HepG2 (cell line): ENCODE results near the gene CD81. TPM values are rescaled to one million over a fixed set of nuclear protein-coding genes. Genes with fewer than 3 reads are reported as not detected.

ENCODE experiments used
- ATAC-seq: fragments of 200-7000 bp; cut with Tn5 transposase; 3 replicates; pipeline ENCODE4 v1.9.1; 2020; ENCODE audit warnings: mild to moderate bottlenecking, moderate library complexity
- BruUV-seq: library from RNA; stranded (reverse); fragments of 400-500 nt; replicated peaks from 2 replicates; lab custom pipeline; 2021; lab: Mats Ljungman, UMichigan
- CTCF ChIA-PET: fragments of 300-600 bp; formaldehyde crosslinking; extraction: SDS; loops from one replicate; lab custom pipeline; 2021; ENCODE audit warnings: low total read pairs, inconsistent platforms, low intra/inter-chr PET ratio; lab: Yijun Ruan, JAX
- POLR2A ChIA-PET: fragments of 350-600 bp; sonication (Branson Sonifier 250); formaldehyde crosslinking; loops from one replicate; lab custom pipeline; 2020; ENCODE audit warnings: antibody characterized with exemption, inconsistent platforms; lab: Yijun Ruan, JAX
- DNase-seq: peaks from one replicate; pipeline ENCODE4 v3.0.0-alpha.2; 2015; ENCODE audit warnings: low spot score
- FAIRE-seq: peaks from 3 replicates; lab custom pipeline; 2011; peaks lifted over from hg19 to GRCh38; lab: Jason Lieb, UNC
- H2AFZ ChIP-seq: one replicate; pipeline ENCODE4 v1.6.1; 2011; ENCODE audit warnings: low read length, inconsistent platforms
- H3K27ac ChIP-seq: fragments of 300-600 bp; 3 replicates; pipeline ENCODE4 v1.8.0; 2011; ENCODE audit warnings: mixed run types, mild to moderate bottlenecking, mixed read lengths, low read length, inconsistent platforms; ENCODE audit not compliant: insufficient read depth; ENCODE audit errors: extremely low read length
- H3K27me3 ChIP-seq, 2 experiments: fragments of 200-600 bp in 1 of 2; 2 replicates in 1 of 2; 3 replicates in 1 of 2; pipeline versions ENCODE4 v1.6.0 to v1.8.0; 2011; ENCODE audit warnings: low read length in 2 of 2, mild to moderate bottlenecking in 2 of 2, moderate library complexity in 2 of 2, inconsistent platforms in 1 of 2; ENCODE audit not compliant: insufficient read depth in 2 of 2, control insufficient read depth in 1 of 2
- H3K36me3 ChIP-seq, 2 experiments: fragments of 200-600 bp in 1 of 2; replicated peaks in 1 of 2; 2 replicates in 1 of 2; 3 replicates in 1 of 2; pipeline versions ENCODE4 v1.5.1 to v1.8.0; 2011; ENCODE audit warnings: low read length in 2 of 2, inconsistent platforms in 1 of 2; ENCODE audit not compliant: insufficient read depth in 2 of 2, control insufficient read depth in 1 of 2
- H3K4me1 ChIP-seq: 2 replicates; pipeline ENCODE4 v1.5.1; 2012; ENCODE audit warnings: low read length, inconsistent platforms; ENCODE audit not compliant: insufficient read depth
- H3K4me2 ChIP-seq: 2 replicates; pipeline ENCODE4 v1.6.0; 2011; ENCODE audit warnings: low read depth, low read length, inconsistent platforms
- H3K4me3 ChIP-seq, 3 experiments: fragments of 200-600 bp in 1 of 3; sonication (generic), shearing (Covaris generic) in 1 of 3; replicated peaks in 1 of 3; 2 replicates each; pipeline ENCODE4 v1.5.1; 2011 to 2016; ENCODE audit warnings: low read length in 3 of 3, inconsistent platforms in 2 of 3, low read depth in 2 of 3, mild to moderate bottlenecking in 2 of 3, control low read depth in 1 of 3, mixed read lengths in 1 of 3; ENCODE audit not compliant: insufficient read depth in 1 of 3
- H3K79me2 ChIP-seq: one replicate; pipeline ENCODE4 v1.6.1; 2011; ENCODE audit warnings: low read length, inconsistent platforms; ENCODE audit not compliant: insufficient read depth
- H3K9ac ChIP-seq: 2 replicates; pipeline ENCODE4 v1.6.0; 2011; ENCODE audit warnings: mild to moderate bottlenecking, low read depth, low read length, inconsistent platforms; ENCODE audit not compliant: insufficient read depth
- H3K9me3 ChIP-seq: 2 replicates; pipeline ENCODE4 v1.5.1; 2012; ENCODE audit warnings: mild to moderate bottlenecking, low read length
- H4K20me1 ChIP-seq: 2 replicates; pipeline ENCODE4 v1.6.0; 2011; ENCODE audit warnings: inconsistent platforms, mild to moderate bottlenecking, low read length, moderate library complexity; ENCODE audit not compliant: insufficient read depth
- ARHGAP35 ChIP-seq: sonication (generic); formaldehyde crosslinking; IDR thresholded peaks from 2 replicates; pipeline ENCODE4 v1.9.0; 2022; ENCODE audit warnings: mild to moderate bottlenecking, inconsistent platforms, moderate library complexity, missing genetic modification reagents, borderline replicate concordance
- BRD4 ChIP-seq: sonication (generic); formaldehyde crosslinking; IDR thresholded peaks from 2 replicates; pipeline ENCODE4 v1.4.0; 2020; ENCODE audit warnings: missing genetic modification reagents
- HES4 ChIP-seq: sonication (generic); formaldehyde crosslinking; IDR thresholded peaks from 2 replicates; pipeline ENCODE4 v1.9.0; 2021; ENCODE audit warnings: mild to moderate bottlenecking, missing genetic modification reagents, borderline replicate concordance
- ZBTB33 ChIP-seq: sonication (generic); formaldehyde crosslinking; IDR thresholded peaks from 2 replicates; pipeline ENCODE4 v1.4.0; 2020; ENCODE audit warnings: missing genetic modification reagents
- ZBTB38 ChIP-seq: sonication (generic); formaldehyde crosslinking; IDR thresholded peaks from 2 replicates; pipeline ENCODE4 v1.5.1; 2020; ENCODE audit warnings: mild to moderate bottlenecking, missing genetic modification reagents
- ZNF720 ChIP-seq: sonication (generic); formaldehyde crosslinking; IDR thresholded peaks from 2 replicates; pipeline ENCODE4 v1.4.0; 2020; ENCODE audit warnings: missing genetic modification reagents
- WGBS: methylation state at CpG from one replicate; pipeline ENCODE4 v1.1.6; 2017; ENCODE audit warnings: low lambda C conversion rate; 5-methylcytosine and 5-hydroxymethylcytosine counted together
- in situ Hi-C: cut with HindIII; loops from 2 replicates; pipeline ENCODE4 v1.10.0; 2017; ENCODE audit warnings: low pct_unique_long_range_greater_than_20kb; ENCODE audit not compliant: extremely low pct_ligation_motif_present
- intact Hi-C: fragments of 100-400 bp; cut with micrococcal nuclease; formaldehyde crosslinking; loops from one replicate; pipeline ENCODE4 v1.10.0; 2022; ENCODE audit not compliant: unreplicated experiment
- polyA plus RNA-seq, 8 experiments: library from polyadenylated mRNA; depleted of rRNA in 3 of 8; stranded (reverse) in 7 of 8; unstranded in 1 of 8; fragments of >200 nt; fragmentation: Illumina TruSeq in 4 of 8; extraction: Trizol in 4 of 8; gene quantifications; 2 replicates each; pipeline versions ENCODE4 v1.2.1 to v1.2.3, GENCODE V29; 2011 to 2016; ENCODE audit warnings: low read depth in 4 of 8, missing spikeins in 1 of 8, mixed read lengths in 1 of 8; ENCODE audit not compliant: insufficient read depth in 1 of 8
- total RNA-seq, 5 experiments: library from RNA; depleted of rRNA; stranded (reverse); fragments of >200 nt; fragmentation: Illumina TruSeq; extraction: Trizol; gene quantifications; 2 replicates each; pipeline ENCODE4 v1.2.3, GENCODE V29; 2016; ENCODE audit warnings: low read depth in 1 of 5

CD81 gene
- total and polyA plus RNA-seq, 2 of the 13 experiments (the other 11 are each of a cell fraction or from before 2014, with no cell fraction given): not detected

- Histone ChIP-seq H3K9me3 (no peaks in the 10 kb centered on the region), H2AFZ (no peak overlapping the region), H3K4me1 (peaks cover 30% of the 10 kb centered on the region), H4K20me1 (no peaks in the 10 kb centered on the region), H3K36me3 (no peaks in the 10 kb centered on the region), H3K4me2 (no peak overlapping the region), H3K27me3 (peaks cover 1 to 5% of the 10 kb centered on the region in 2 experiments; a peak in 1 of 5 replicates), H3K27ac (no peak overlapping the region), H3K4me3 (no peak overlapping the region), H3K9ac (no peak overlapping the region), H3K79me2 (no peaks in the 10 kb centered on the region)
- TF ChIP-seq BRD4 (CRISPR knock-in tag): no peak
- peak; percentile 19; the same call in 1 of the 2 replicates for TF ChIP-seq ZBTB38 (CRISPR knock-in tag)
- peak; percentile 86 for TF ChIP-seq ZBTB33
- BruUV-seq: no TSS peak
- no peak for ATAC-seq
- POLR2A ChIA-PET: no interaction called here
- CTCF ChIA-PET: interaction anchor here (1.6 kb wide), 1 partner anchor 111 kb away, joined by 3 read pairs; no protein-coding TSS in a partner anchor
- intact Hi-C loops (no loop called here), in situ Hi-C loops (loop anchor here (5.0 kb wide), 2 partner anchors 104 to 214 kb away; no protein-coding TSS in a partner anchor)
- FAIRE-seq: no peak
- 72% methylated on average over 16 of the region's 18 CpGs for WGBS
- DNase-seq: no peak
Measured at GRCh38 chr11:2416765-2417164, 39.7 kb downstream of the CD81 start.

- ChIA-PET POLR2A (no interaction called here), CTCF (interaction anchor here (3.6 kb wide), 1 partner anchor 113 kb away, joined by 87 read pairs; no protein-coding TSS in a partner anchor)
- ATAC-seq (no peak), DNase-seq (no peak), FAIRE-seq (no peak)
- H3K27me3 ChIP-seq: peaks cover 5 to 12% of the 10 kb centered on the region in 2 experiments; a peak in 3 of 5 replicates
- peaks cover 17% of the 10 kb centered on the region for H3K4me1 ChIP-seq
- in situ Hi-C loops: loop anchor here (5.0 kb wide), 2 partner anchors 106 to 216 kb away; no protein-coding TSS in a partner anchor
- H3K9ac ChIP-seq: no peak overlapping the region
- intact Hi-C loops: no loop called here
- no peak for TF ChIP-seq ARHGAP35
- 0 out of 2 replicates have a peak, but pooled peaks have one; percentile 34 for TF ChIP-seq HES4 (CRISPR knock-in tag)
- TF ChIP-seq ZNF720 (CRISPR knock-in tag): no peak
- no TSS peak for BruUV-seq
- H3K9me3 ChIP-seq: no peaks in the 10 kb centered on the region
- no peaks in the 10 kb centered on the region for H4K20me1 ChIP-seq
- no peak overlapping the region for H3K4me3 ChIP-seq
- no peak overlapping the region for H3K27ac ChIP-seq
- no peak overlapping the region for H2AFZ ChIP-seq
- no peak overlapping the region for H3K4me2 ChIP-seq
- H3K79me2 ChIP-seq: no peaks in the 10 kb centered on the region
- no peaks in the 10 kb centered on the region for H3K36me3 ChIP-seq
- WGBS: 36% methylated on average over 4 of the region's 30 CpGs
Measured at GRCh38 chr11:2417856-2418692, 41.0 kb downstream of the CD81 start.
